ENCODE measurements around the gene PHOSPHO1. TPM values are rescaled to one million over a fixed set of nuclear protein-coding genes. Genes with fewer than 3 reads are reported as not detected.

PHOSPHO1 gene
- total and polyA plus RNA-seq, 2 of the 13 experiments (the other 11 are each of a cell fraction or from before 2014, with no cell fraction given) = not detected

DNA sequence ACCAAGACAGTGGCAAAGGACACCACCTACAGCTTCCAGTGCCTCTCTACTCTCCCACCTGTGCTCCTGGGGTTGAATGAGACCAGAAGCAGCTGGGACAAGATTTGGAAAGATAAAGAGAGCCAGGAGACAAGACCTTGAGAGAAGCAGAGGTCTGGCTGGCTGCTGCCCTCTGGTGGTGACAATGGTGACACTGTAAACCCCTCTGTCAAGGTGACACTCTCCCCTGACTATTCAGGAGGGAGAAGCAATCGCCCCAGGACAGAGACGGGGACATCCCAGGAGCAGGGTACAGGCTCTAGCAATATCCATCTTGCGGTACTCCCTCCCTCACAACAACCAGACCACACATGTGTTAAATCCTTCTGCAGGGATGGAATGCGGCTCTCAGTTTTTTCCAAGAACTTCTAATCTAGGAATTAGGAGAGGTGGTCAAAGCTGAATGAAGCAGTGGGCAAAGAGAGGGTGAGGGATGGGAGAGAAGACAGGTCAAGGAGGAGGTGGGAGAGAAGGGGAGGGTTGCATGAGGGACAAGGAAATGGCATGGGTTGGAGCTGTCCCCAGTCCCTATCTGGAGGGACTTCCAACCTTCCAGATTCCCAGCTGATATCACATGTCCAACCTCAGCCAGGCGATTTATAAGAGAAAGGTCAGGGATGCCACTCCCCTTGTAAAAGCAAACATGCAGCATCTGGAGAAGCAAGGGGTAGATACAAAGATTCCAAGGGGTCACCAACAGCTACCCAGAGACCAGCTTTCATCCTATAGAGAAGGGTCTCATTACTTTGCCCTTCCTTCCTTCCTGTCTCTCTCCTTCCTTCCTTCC, 2.9 kb downstream of the PHOSPHO1 start (continued):
- TF ChIP-seq ZNF350 (CRISPR knock-in tag; IDR thresholded peaks at IDR 0.05; ENCODE audit: borderline replicate concordance, low read depth) = peak; percentile 35; the same call in 1 of the 2 replicates
- no peak for TF ChIP-seq TGIF2 (CRISPR knock-in tag; IDR thresholded peaks at IDR 0.05)
- no peak for TF ChIP-seq RAD51 (IDR thresholded peaks at IDR 0.05; ENCODE audit: borderline replicate concordance)
- no peak for TF ChIP-seq MYNN (CRISPR knock-in tag; IDR thresholded peaks at IDR 0.05; ENCODE audit: low read depth)
- TF ChIP-seq, protein P1, sequence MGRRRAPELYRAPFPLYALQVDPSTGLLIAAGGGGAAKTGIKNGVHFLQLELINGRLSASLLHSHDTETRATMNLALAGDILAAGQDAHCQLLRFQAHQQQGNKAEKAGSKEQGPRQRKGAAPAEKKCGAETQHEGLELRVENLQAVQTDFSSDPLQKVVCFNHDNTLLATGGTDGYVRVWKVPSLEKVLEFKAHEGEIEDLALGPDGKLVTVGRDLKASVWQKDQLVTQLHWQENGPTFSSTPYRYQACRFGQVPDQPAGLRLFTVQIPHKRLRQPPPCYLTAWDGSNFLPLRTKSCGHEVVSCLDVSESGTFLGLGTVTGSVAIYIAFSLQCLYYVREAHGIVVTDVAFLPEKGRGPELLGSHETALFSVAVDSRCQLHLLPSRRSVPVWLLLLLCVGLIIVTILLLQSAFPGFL (CRISPR knock-in tag; IDR thresholded peaks at IDR 0.05) = no peak
- TF ChIP-seq ZNF83 (CRISPR knock-in tag; IDR thresholded peaks at IDR 0.05; ENCODE audit: borderline replicate concordance) = 0 out of 2 replicates have a peak, but pooled peaks have one; percentile 17
- TF ChIP-seq HIVEP1 (CRISPR knock-in tag; IDR thresholded peaks at IDR 0.05) = peak; percentile 50; the same call in 1 of the 2 replicates
- TF ChIP-seq, protein P2, sequence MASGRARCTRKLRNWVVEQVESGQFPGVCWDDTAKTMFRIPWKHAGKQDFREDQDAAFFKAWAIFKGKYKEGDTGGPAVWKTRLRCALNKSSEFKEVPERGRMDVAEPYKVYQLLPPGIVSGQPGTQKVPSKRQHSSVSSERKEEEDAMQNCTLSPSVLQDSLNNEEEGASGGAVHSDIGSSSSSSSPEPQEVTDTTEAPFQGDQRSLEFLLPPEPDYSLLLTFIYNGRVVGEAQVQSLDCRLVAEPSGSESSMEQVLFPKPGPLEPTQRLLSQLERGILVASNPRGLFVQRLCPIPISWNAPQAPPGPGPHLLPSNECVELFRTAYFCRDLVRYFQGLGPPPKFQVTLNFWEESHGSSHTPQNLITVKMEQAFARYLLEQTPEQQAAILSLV (CRISPR knock-in tag; IDR thresholded peaks at IDR 0.05; ENCODE audit: borderline replicate concordance) = no peak
- TF ChIP-seq CENPX (CRISPR knock-in tag; IDR thresholded peaks at IDR 0.05) = no peak
- TF ChIP-seq ZFP62 (CRISPR knock-in tag; IDR thresholded peaks at IDR 0.05) = no peak
- no peak for TF ChIP-seq ARNT (IDR thresholded peaks at IDR 0.05)
- no peak for TF ChIP-seq HOXA9 (CRISPR knock-in tag; IDR thresholded peaks at IDR 0.05; ENCODE audit: borderline replicate concordance)
- no peak for TF ChIP-seq NFE2L2 (IDR thresholded peaks at IDR 0.05; ENCODE audit: low read length)
- 0 out of 2 replicates have a peak, but pooled peaks have one; percentile 23 for TF ChIP-seq BORCS8-MEF2B (CRISPR knock-in tag; IDR thresholded peaks at IDR 0.05)
- TF ChIP-seq GATAD2A (CRISPR knock-in tag; IDR thresholded peaks at IDR 0.05) = 0 out of 2 replicates have a peak, but pooled peaks have one; percentile 33
- no peak for TF ChIP-seq ZNF674 (CRISPR knock-in tag; IDR thresholded peaks at IDR 0.05; ENCODE audit: low read depth)
- TF ChIP-seq, protein P3, sequence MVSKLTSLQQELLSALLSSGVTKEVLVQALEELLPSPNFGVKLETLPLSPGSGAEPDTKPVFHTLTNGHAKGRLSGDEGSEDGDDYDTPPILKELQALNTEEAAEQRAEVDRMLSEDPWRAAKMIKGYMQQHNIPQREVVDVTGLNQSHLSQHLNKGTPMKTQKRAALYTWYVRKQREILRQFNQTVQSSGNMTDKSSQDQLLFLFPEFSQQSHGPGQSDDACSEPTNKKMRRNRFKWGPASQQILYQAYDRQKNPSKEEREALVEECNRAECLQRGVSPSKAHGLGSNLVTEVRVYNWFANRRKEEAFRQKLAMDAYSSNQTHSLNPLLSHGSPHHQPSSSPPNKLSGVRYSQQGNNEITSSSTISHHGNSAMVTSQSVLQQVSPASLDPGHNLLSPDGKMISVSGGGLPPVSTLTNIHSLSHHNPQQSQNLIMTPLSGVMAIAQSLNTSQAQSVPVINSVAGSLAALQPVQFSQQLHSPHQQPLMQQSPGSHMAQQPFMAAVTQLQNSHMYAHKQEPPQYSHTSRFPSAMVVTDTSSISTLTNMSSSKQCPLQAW (CRISPR knock-in tag; IDR thresholded peaks at IDR 0.05) = 0 out of 2 replicates have a peak, but pooled peaks have one; percentile 21
- TF ChIP-seq, protein P4, sequence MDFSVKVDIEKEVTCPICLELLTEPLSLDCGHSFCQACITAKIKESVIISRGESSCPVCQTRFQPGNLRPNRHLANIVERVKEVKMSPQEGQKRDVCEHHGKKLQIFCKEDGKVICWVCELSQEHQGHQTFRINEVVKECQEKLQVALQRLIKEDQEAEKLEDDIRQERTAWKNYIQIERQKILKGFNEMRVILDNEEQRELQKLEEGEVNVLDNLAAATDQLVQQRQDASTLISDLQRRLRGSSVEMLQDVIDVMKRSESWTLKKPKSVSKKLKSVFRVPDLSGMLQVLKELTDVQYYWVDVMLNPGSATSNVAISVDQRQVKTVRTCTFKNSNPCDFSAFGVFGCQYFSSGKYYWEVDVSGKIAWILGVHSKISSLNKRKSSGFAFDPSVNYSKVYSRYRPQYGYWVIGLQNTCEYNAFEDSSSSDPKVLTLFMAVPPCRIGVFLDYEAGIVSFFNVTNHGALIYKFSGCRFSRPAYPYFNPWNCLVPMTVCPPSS (IDR thresholded peaks at IDR 0.05) = no peak
- no peak for TF ChIP-seq NFAT5 (CRISPR knock-in tag; IDR thresholded peaks at IDR 0.05)
